ENCODE measurements around the gene MTAP. TPM values are rescaled to one million over a fixed set of nuclear protein-coding genes. Genes with fewer than 3 reads are reported as not detected.

MTAP gene
- polyA plus RNA-seq, 1 experiment, result 14.2 TPM

DNA sequence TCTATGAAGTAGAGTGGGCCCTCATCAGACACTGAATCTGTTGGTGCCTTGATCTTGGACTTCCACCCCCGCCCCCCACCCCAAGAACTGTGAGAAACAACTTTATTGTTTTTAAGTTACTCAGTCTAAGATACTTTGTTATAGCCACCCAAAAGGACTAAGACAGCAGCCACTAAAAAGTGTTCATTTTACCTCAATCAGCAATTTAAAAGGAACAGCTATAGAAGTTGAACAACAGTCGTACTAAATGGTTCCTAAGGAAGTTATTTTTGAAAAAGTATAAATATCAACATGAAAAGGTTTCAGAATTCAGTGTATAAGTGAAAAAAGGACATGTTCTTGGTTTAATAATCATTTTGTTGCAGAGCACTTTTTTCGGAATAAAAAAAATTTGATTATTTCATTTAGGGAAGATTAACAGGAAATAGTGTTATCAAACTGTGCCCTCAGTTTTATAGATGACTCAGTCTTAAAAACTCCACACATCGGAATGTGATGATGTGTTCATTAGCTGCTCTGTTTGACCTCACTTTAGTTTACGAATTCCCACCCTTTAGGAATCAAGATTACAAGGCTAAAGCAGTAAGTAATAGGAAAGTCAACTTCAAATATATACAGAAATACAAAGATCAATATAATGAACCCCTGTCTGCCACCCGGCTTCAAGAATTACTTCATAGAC lies 71.2 kb downstream of the MTAP start:
- TF ChIP-seq, protein P1, sequence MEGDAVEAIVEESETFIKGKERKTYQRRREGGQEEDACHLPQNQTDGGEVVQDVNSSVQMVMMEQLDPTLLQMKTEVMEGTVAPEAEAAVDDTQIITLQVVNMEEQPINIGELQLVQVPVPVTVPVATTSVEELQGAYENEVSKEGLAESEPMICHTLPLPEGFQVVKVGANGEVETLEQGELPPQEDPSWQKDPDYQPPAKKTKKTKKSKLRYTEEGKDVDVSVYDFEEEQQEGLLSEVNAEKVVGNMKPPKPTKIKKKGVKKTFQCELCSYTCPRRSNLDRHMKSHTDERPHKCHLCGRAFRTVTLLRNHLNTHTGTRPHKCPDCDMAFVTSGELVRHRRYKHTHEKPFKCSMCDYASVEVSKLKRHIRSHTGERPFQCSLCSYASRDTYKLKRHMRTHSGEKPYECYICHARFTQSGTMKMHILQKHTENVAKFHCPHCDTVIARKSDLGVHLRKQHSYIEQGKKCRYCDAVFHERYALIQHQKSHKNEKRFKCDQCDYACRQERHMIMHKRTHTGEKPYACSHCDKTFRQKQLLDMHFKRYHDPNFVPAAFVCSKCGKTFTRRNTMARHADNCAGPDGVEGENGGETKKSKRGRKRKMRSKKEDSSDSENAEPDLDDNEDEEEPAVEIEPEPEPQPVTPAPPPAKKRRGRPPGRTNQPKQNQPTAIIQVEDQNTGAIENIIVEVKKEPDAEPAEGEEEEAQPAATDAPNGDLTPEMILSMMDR (IDR thresholded peaks at IDR 0.05; ENCODE audit: insufficient read depth, low read depth, low read length), result no peak
- POLR2A ChIA-PET, result no interaction called here
- Histone ChIP-seq H3K4me3 (ENCODE audit: low read depth, low read length) (no peak overlapping the region), H3K27me3 (ENCODE audit: control insufficient read depth, insufficient read depth, low read length) (no peaks in the 10 kb centered on the region), H3K36me3 (ENCODE audit: control insufficient read depth, insufficient read depth, low read length) (no peaks in the 10 kb centered on the region)
- DNase-seq (ENCODE audit: low read depth), result no peak
- CTCF ChIA-PET, result interaction anchor here (0.7 to 1.3 kb wide), 3 partner anchors 10 to 416 kb away, joined by 3 to 4 read pairs (median 3); no protein-coding TSS in a partner anchor

DNA sequence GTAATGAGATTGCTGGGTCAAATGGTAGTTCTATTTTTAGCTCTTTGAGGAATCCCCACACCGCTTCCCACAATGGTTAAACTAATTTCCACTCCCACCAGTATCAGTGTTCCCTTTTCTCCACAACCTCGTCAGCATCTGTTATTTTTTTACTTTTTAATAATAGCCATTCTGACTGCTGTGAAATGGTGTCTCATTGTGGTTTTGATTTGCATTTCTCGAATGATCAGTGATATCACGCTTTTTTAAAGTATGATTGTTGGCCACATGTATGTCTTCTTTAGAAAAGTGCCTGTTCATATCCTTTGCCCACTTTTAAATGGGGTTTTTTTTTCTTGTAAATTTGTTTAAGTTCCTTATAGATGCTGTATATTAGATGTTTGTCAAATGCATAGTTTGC lies 73.5 kb downstream of the MTAP start:
- TF ChIP-seq, protein P1 (IDR thresholded peaks at IDR 0.05; ENCODE audit: insufficient read depth, low read depth, low read length), result no peak
- no peak for DNase-seq (ENCODE audit: low read depth)
- ChIA-PET CTCF (interaction anchor here (1.5 kb wide), 1 partner anchor 26 kb away, joined by 3 read pairs; no protein-coding TSS in a partner anchor), POLR2A (no interaction called here)
- no peaks in the 10 kb centered on the region for H3K36me3 ChIP-seq (ENCODE audit: control insufficient read depth, insufficient read depth, low read length)
- no peak overlapping the region for H3K4me3 ChIP-seq (ENCODE audit: low read depth, low read length)
- no peaks in the 10 kb centered on the region for H3K27me3 ChIP-seq (ENCODE audit: control insufficient read depth, insufficient read depth, low read length)

DNA sequence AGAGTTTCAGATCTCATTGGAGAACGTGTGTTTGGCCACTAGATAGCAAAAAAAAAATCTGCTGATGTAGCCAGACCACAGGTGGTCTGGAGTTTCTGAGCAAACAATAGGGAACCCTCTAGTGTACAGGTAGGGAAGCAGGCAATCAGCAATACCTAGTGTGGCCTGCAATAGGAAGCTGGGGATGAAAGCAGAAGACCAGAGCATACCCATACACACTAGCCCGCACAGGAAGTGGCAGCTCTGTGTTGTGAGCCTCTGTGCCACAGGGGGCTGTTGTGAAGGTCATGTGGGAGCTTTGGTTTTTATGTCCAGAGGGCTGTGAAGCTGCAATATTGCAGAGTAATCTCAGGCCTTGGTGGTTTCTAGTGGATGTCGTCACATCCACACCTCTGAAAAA lies 81.2 kb downstream of the MTAP start:
- no peak overlapping the region for H3K4me3 ChIP-seq (ENCODE audit: low read depth, low read length)
- TF ChIP-seq, protein P1 (IDR thresholded peaks at IDR 0.05; ENCODE audit: insufficient read depth, low read depth, low read length), result no peak
- DNase-seq (ENCODE audit: low read depth), result no peak
- POLR2A ChIA-PET, result no interaction called here
- no peaks in the 10 kb centered on the region for H3K36me3 ChIP-seq (ENCODE audit: control insufficient read depth, insufficient read depth, low read length)
- CTCF ChIA-PET, result interaction anchor here (1.5 kb wide), 2 partner anchors 10 to 125 kb away, joined by 3 read pairs; no protein-coding TSS in a partner anchor
- H3K27me3 ChIP-seq (ENCODE audit: control insufficient read depth, insufficient read depth, low read length), result no peaks in the 10 kb centered on the region

DNA sequence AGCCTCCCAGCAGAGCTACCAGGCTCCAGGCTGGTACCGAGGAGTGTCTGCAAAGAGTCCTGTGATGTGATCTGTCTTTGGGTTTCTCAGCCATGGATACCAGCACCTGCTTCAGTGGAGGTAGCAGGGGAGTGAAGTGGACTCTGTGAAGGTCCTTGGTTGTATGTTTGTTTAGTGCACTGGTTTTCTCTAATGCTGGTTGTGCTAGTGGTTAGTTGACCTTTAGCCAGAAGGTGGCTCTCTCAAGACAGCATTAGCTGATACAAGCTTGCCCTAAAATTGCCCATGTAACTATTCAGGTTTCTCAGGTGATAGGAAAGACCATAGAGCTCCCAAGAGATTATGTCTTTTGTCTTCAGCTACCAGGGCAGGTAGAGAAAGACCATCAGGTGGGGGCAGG lies 87.2 kb downstream of the MTAP start:
- ChIA-PET CTCF (no interaction called here), POLR2A (no interaction called here)
- DNase-seq (ENCODE audit: low read depth), result no peak
- H3K4me3 ChIP-seq (ENCODE audit: low read depth, low read length), result no peak overlapping the region
- TF ChIP-seq, protein P1 (IDR thresholded peaks at IDR 0.05; ENCODE audit: insufficient read depth, low read depth, low read length), result no peak
- peaks cover 2% of the 10 kb centered on the region; the same call in 1 of the 2 replicates for H3K36me3 ChIP-seq (ENCODE audit: control insufficient read depth, insufficient read depth, low read length)
- H3K27me3 ChIP-seq (ENCODE audit: control insufficient read depth, insufficient read depth, low read length), result no peaks in the 10 kb centered on the region

DNA sequence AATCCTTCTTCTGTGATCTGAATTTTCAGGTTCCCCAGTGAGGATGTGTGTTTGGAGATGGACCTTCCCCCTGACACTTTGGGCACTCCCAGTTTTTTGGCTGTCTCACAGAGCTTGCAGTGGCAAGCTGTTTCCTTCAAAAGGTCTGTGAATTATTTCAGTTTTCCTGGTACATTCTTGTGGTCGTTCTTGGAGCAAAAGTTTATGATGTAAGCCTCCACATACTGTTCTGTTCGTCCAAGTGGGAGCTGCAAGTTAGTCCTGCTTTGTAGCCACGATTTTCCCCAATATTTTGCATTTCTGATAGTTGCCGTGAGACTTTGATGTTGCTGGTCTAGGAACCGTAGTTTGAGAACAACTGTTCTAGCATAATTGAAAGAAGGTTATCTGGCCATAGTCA lies 88.3 kb downstream of the MTAP start:
- no peaks in the 10 kb centered on the region for H3K27me3 ChIP-seq (ENCODE audit: control insufficient read depth, insufficient read depth, low read length)
- no peak for DNase-seq (ENCODE audit: low read depth)
- CTCF ChIA-PET, result no interaction called here
- POLR2A ChIA-PET, result no interaction called here
- no peak overlapping the region for H3K4me3 ChIP-seq (ENCODE audit: low read depth, low read length)
- TF ChIP-seq, protein P1 (IDR thresholded peaks at IDR 0.05; ENCODE audit: insufficient read depth, low read depth, low read length), result no peak
- peaks cover 2% of the 10 kb centered on the region; the same call in 1 of the 2 replicates for H3K36me3 ChIP-seq (ENCODE audit: control insufficient read depth, insufficient read depth, low read length)
